ENCODE measurements around the gene PLCH1. TPM values are rescaled to one million over a fixed set of nuclear protein-coding genes. Genes with fewer than 3 reads are reported as not detected.

PLCH1 gene
- total and polyA plus RNA-seq, 9 of the 15 experiments (the other 6 are each of a cell fraction or from before 2014, with no cell fraction given) = 0.17 to 0.62 (median 0.40) TPM

GRCh38 chr3:155635056-155635455, 109.8 kb downstream of the PLCH1 start:
- WGBS (ENCODE audit: insufficient coverage, low coverage, missing lambda C conversion rate) = 0% methylated on average over 1 of the region's 1 CpG
- no peak for TF ChIP-seq SRF (CRISPR knock-in tag; IDR thresholded peaks at IDR 0.05)
- TF ChIP-seq SLC30A9 (CRISPR knock-in tag; IDR thresholded peaks at IDR 0.05) = no peak
- TF ChIP-seq ZNF76 (CRISPR knock-in tag; IDR thresholded peaks at IDR 0.05; ENCODE audit: borderline replicate concordance) = no peak
- TF ChIP-seq CBFB (CRISPR knock-in tag; IDR thresholded peaks at IDR 0.05) = no peak
- TF ChIP-seq ZNF551 (CRISPR knock-in tag; IDR thresholded peaks at IDR 0.05) = no peak
- TF ChIP-seq HDGF (IDR thresholded peaks at IDR 0.05) = no peak
- no peak for TF ChIP-seq ZKSCAN1 (IDR thresholded peaks at IDR 0.05; ENCODE audit: low read depth, low read length)
- TF ChIP-seq TEAD2 (tag; IDR thresholded peaks at IDR 0.05) = no peak
- no peak for TF ChIP-seq ZBTB26 (CRISPR knock-in tag; IDR thresholded peaks at IDR 0.05)
- TF ChIP-seq ATF1 (CRISPR knock-in tag; IDR thresholded peaks at IDR 0.05) = no peak
- TF ChIP-seq ATF1 (tag; IDR thresholded peaks at IDR 0.05) = no peak
- TF ChIP-seq MAFG (tag; conservative IDR thresholded peaks at IDR 0.05) = peak; percentile 63
- TF ChIP-seq RFX7 (CRISPR knock-in tag; IDR thresholded peaks at IDR 0.05) = no peak
- TF ChIP-seq PPARD (CRISPR knock-in tag; IDR thresholded peaks at IDR 0.05) = no peak
- no peak for TF ChIP-seq MCM3 (IDR thresholded peaks at IDR 0.05)
- TF ChIP-seq HCFC1 (IDR thresholded peaks at IDR 0.05; ENCODE audit: low read depth, low read length) = no peak
- TF ChIP-seq NFE2L1 (tag; IDR thresholded peaks at IDR 0.05; ENCODE audit: borderline replicate concordance, low read depth) = peak; percentile 28; the same call in 1 of the 2 replicates
- TF ChIP-seq NFE2 (IDR thresholded peaks at IDR 0.05; ENCODE audit: low read depth) = 0 out of 2 replicates have a peak, but pooled peaks have one; percentile 26
- TF ChIP-seq ZBTB49 (CRISPR knock-in tag; IDR thresholded peaks at IDR 0.05; ENCODE audit: borderline replicate concordance) = no peak
- no peak for TF ChIP-seq FOXA3 (CRISPR knock-in tag; conservative IDR thresholded peaks at IDR 0.05 in 1 of 2, IDR thresholded peaks at IDR 0.05 in 1 of 2)
- no peak for TF ChIP-seq ZC3H4 (CRISPR knock-in tag; IDR thresholded peaks at IDR 0.05; ENCODE audit: borderline replicate concordance)
- no peak for TF ChIP-seq ZFP1 (CRISPR knock-in tag; IDR thresholded peaks at IDR 0.05)
- no peak for TF ChIP-seq ILF3 (IDR thresholded peaks at IDR 0.05; ENCODE audit: borderline replicate concordance)

More at GRCh38 chr3:155635056-155635455, 109.8 kb downstream of the PLCH1 start:
- CTCF ChIA-PET (ENCODE audit: low intra/inter-chr PET ratio) = no interaction called here
- no peaks in the 10 kb centered on the region for H3K27me3 ChIP-seq (ENCODE audit: control insufficient read depth in 2 of 2, insufficient read depth in 2 of 2, low read length in 2 of 2)
- H4K20me1 ChIP-seq (replicated peaks; ENCODE audit: control insufficient read depth, insufficient read depth, low read length) = no peaks in the 10 kb centered on the region
- ATAC-seq (no peak), FAIRE-seq (no peak), DNase-seq (ENCODE audit: extremely low read depth in 1 of 4, low spot score in 3 of 4) (no peak)
- H3K4me3 ChIP-seq = no peak overlapping the region
- POLR2A ChIA-PET = no interaction called here
- no peaks in the 10 kb centered on the region for H3K4me1 ChIP-seq (replicated peaks in 1 of 2; ENCODE audit: control insufficient read depth in 2 of 2, insufficient read depth in 2 of 2, low read length in 2 of 2)
- in situ Hi-C loops (cut with MboI) (no loop called here), intact Hi-C loops (cut with micrococcal nuclease) (no loop called here)
- H3K9ac ChIP-seq (ENCODE audit: insufficient read depth in 1 of 2, low read depth in 2 of 2, low read length in 2 of 2) = no peak overlapping the region
- no TSS peak for BruUV-seq (replicated peaks)
- H3K27ac ChIP-seq (ENCODE audit: extremely low read depth, low read depth, low read length) = no peak overlapping the region
- no peaks in the 10 kb centered on the region for H3K79me2 ChIP-seq (ENCODE audit: control insufficient read depth, insufficient read depth, low read length)
- no peak overlapping the region for H3K4me2 ChIP-seq (ENCODE audit: insufficient read depth, low read length)
- H2AFZ ChIP-seq (ENCODE audit: low read depth, low read length) = no peak overlapping the region
- no peaks in the 10 kb centered on the region for H3K36me3 ChIP-seq (ENCODE audit: control insufficient read depth, insufficient read depth, low read length)
- H3K9me3 ChIP-seq (replicated peaks; ENCODE audit: control insufficient read depth, insufficient read depth, low read depth, low read length) = no peaks in the 10 kb centered on the region
- H3K9me1 ChIP-seq (ENCODE audit: control insufficient read depth, insufficient read depth, low read length) = no peaks in the 10 kb centered on the region

All from K562 (cell line).